Glomerular visceral epithelial cell (primary cell): ENCODE measurements around the gene CENPI.
"Not testable (repeated sequence)": the region's sequence is repeated elsewhere in the genome, so short reads cannot be mapped to it uniquely, and the experiment has no call there.

Experiments used
- DNase-seq: peaks from one replicate; pipeline ENCODE4 v3.0.0-alpha.2; 2016; ENCODE audit errors: extremely low spot score

CENPI gene, protein sequence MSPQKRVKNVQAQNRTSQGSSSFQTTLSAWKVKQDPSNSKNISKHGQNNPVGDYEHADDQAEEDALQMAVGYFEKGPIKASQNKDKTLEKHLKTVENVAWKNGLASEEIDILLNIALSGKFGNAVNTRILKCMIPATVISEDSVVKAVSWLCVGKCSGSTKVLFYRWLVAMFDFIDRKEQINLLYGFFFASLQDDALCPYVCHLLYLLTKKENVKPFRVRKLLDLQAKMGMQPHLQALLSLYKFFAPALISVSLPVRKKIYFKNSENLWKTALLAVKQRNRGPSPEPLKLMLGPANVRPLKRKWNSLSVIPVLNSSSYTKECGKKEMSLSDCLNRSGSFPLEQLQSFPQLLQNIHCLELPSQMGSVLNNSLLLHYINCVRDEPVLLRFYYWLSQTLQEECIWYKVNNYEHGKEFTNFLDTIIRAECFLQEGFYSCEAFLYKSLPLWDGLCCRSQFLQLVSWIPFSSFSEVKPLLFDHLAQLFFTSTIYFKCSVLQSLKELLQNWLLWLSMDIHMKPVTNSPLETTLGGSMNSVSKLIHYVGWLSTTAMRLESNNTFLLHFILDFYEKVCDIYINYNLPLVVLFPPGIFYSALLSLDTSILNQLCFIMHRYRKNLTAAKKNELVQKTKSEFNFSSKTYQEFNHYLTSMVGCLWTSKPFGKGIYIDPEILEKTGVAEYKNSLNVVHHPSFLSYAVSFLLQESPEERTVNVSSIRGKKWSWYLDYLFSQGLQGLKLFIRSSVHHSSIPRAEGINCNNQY

DNA sequence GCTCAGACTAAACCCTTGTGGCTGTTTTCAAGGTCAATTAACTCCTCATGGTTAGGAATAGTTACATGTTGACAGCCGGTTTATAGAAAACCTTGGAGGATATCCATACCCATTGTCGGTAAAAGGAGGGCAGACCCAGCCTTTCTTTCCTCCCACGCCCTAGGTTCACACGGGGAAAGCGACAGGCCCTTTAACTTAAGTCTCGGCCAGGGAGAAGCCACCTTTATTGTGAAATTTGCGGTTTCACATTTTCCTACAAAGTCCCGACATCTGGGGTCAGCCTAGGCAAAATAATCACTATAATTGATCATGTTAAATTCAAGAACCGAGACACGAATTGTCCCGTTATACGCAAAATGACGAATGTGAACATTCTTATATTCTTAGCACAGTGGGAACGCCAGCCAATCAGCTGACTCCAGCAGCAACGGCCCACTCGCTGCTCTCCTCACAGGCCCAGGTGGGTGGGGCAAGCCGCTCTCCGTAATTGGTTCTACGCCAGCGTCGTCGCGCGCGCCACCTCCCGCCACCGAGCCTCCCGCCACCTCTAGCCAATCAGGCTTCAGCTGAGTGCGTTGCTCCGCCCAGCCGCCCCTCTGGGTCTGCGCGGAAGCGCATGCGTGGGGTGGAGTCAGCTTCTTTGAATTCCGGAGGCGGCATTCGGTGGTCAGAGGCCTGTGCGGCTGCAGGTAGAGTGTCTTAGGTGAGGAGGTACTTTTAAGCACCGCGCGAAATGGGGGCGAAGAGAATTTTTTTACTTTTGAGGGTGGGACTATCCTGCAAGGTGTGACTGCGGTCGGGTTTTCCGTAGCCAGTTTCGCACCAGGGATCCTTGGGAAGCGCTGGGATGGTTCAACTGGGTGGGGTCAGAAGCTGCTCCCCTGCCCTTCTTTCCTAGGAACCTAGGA, at the start of gene CENPI:
Gene CENPI, plus strand, starts transcription at position 659 of the 908 bp plus-strand sequence. CDS start 2,867 bp downstream, outside the sequence.
- DNase-seq = peak; percentile 93

DNA sequence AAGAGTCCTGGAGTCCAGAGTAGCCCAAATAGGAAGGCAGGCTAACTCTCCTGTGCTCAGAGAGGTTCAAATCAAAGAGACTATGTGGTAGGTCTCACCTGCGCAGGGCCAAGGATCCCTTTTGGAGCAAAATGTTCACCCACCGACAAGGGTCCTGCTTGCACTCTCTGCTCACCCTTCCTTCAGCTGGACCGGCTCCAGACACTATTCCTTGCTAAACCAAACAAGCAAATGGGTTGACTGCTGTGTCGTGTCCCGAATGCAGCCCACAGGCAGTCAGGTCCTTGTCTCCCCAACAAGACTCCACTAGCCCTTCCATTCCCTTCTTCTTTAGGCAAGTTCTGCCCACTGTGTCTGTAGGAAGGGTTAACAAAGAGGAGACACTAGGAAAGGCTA, 46.9 kb upstream of the CENPI start:
- DNase-seq = no peak

DNA sequence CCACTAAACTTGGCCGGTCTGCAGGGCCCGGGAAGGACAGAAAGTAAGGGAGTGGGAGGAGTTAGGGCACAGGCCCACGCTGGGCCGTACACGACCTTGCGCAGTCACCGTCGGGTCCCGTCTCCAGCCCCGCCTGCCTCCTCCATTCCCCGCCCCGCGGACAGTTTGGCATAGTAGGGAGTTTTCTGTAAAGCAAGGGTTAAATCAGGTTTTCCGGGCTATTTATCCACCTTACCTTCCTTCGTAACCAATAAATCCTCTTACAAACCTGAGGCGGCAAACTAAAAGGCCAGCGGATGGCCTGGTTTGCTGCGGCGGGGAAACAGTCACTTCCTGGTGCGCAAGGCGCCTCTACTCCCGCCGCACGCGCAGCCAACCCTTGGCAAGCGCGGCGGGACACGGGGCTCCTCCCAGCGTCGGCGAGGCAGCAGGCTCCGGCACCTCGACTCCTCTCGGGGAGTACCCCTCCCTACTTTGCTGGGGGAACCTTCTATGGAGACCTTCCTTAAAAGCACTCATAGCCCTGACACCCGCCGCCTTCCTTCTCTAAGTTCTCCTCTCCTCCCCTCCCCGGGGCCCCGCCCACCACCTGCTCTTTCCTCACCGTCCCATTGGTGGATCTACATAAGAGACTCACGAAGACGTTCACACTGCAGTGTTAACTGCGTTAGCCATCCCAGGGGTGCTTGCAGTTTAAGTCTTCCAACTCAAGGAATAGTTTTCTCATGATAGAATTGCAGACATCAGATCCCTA, 46.3 kb upstream of the CENPI start, which contains the start of gene TRMT2B:
Gene TRMT2B, minus strand, starts transcription at position 563 of the 754 bp plus-strand sequence. CDS start 9,822 bp downstream, outside the sequence.
- peak; percentile 72 for DNase-seq

DNA sequence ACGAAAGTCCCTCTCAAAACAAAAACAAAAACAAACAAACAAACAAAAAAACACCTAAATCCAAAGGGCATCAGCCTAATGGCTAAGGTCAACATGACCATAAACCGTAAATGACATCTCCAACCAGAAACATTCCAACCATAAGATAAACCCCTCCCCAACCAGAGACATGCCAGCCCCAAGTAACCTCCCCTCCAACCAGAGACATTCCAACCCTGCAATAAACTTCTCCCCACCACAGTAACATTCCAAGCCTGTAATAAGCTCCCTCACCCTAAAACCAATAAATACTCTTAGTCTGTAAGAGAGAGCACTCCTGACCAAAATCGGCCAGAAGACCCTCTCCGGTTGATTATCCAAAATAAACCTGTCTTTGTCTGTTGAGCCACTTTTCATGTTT, 41.5 kb upstream of the CENPI start:
- DNase-seq = not testable (repeated sequence)

DNA sequence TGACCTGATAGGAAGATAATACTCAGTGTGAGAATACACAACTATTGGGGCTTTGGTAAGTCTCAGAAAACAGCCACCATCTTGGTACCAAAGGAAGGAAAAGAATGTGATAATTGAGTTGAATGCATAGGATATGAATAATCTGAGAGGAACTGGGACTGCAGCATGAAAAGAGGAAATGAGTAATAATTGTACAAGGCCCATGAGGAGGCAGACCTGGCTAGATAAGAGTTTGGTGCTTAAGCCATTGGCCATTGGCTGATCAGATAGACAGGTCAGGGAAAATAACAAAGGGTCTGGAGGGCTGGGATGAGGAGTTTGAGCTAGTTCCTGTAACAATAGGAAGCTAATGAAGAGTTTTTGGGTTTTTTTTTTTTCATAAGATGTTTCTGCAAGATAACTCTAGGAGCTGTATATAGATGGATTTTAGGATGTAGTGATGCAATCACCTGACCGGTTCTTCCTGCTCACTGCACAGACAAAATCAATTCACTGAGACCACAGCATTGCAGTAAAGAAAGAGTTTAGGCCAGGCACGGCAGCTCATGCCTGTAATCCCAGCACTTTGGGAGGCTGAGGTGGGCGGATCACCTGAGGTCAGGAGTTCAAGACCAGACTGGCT, 40.8 kb upstream of the CENPI start:
- peak; percentile 1 for DNase-seq

DNA sequence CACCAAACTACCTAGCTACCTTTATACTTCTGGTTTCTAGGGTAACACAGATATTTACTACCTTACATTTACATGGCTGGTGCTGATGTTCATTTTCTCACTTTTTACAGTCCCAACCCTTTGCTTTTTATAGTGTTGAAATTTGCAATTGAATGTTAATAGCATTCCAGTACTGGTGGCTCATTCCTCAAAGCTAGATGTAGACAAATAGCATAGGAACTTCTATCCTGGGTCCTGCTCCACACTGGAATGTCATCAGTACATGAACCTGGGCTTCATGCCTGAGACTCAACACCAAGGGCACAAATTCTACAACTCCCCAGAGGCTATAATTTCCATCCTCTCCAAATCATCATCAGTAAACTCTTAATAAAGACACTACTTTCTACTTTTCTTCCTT, 35.8 kb upstream of the CENPI start:
- DNase-seq = no peak

DNA sequence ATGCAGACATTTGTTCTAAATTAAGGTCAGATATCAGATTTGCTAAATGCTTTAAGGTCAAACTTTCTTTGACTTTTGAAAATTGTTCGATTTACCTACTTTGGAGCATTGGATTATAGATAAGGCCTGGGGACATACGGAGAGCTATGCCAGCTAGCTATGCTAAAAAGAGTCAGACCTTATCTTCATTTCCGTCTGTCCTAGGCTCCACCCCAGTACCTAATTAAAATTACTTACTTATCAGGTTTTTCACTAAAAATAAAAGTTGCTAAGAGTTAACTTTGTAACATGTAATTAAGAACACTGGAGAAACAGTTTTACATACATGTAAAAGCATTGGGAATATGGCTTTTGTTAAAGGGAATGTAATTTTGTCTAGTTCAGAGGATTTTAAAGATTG, 26.4 kb upstream of the CENPI start:
- DNase-seq = no peak

DNA sequence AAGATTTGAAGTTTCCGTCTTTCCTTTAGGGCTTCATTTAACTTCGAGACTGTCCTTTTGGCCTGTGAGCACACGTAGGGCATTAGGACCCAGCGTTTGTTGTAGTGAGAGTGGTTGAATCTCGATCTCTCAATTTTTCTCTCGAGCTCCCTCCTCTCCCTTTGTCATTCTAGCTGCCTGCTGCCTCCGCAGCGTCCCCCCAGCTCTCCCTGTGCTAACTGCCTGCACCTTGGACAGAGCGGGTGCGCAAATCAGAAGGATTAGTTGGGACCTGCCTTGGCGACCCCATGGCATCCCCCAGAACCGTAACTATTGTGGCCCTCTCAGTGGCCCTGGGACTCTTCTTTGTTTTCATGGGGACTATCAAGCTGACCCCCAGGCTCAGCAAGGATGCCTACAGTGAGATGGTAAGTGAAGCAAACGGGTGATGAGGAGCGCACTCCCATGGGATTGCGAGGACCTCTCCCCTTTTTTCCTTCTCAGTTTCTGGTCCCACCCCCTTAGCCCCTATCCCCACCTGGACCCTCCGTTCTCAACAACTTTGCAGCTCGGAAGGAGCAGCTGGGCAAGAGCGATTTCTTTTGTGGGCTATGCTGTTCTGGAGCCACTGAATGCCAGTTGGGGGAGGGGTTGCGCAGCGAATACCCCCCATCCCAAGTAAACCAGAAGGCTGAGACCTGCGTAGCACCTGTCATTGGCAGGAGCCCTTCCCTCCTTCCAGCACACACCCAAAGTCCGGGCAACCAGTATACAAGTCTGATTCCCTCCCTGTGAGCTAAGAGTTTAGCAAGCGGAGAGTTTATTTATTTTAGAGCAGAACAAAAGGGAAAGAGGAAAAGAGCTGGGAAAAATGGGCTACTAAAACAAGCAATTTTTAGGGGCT, 19.0 kb upstream of the CENPI start, which contains the start of gene TMEM35A:
Gene TMEM35A, plus strand, starts transcription at position 164 of the 883 bp plus-strand sequence. Its CDS starts 124 bp downstream, at position 288.
- no peak for DNase-seq

DNA sequence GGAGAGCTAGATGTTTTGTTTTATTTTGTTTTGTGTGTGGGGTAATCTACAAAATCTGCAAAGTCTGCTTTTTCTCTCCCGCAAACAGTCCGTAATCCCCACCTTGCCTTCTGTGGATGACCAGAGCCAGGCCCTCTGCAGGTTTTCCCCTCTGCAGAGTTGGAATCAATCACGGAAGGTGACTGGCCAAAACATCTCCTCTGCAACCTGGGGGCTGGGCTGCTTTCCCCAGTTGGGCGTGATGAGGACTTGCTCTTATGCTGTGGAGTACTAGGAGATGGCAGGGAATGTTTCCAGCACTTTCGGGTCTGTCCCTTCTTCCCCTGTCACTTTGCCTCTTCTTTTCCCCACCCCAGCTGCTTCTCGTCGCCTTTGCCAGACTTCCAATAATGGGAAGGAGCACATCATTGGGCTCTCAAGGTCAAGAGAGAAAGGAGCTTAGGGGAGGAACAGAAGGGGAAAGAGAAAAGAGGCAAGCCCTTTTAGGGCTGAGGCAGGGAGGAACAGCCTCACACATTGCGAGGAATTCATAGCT, 18.2 kb upstream of the CENPI start:
- DNase-seq = no peak

DNA sequence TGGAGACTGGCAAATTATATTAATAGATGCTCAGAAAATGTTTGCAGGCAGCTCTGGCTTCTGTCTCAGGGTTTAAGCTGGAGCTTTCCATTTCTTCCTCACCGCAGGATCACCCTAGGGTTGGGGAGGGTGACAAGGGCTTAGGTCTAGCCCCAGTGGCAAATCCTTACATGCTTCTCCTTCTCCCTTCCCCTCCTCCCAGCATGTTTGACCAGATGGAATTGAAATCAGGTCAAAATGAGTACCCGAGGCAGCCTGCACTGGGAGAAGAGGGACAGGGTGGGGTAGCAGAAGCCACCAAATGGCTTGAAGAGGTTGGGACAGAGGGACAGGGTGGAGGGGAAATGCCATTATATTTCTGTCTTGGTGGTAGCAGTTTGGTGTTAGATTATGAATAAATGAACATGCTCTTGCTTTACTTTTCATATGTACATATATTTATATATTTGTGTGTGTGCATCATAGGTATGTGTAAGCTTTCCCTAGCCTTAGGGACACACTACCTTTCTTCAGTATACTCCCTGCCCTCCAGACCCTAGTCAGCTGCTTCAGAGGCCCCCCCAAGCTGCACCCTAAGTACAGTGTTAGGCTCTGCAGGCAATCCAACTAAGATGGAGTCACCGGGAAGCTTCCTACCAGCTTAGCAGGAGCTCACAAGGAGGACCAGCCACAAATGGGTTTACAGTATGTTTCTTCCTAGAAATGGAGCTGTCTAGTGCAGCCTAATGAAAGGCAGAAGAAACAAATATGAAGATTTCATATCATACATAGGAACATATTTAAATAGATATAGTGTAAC, 17.5 kb upstream of the CENPI start:
- no peak for DNase-seq

DNA sequence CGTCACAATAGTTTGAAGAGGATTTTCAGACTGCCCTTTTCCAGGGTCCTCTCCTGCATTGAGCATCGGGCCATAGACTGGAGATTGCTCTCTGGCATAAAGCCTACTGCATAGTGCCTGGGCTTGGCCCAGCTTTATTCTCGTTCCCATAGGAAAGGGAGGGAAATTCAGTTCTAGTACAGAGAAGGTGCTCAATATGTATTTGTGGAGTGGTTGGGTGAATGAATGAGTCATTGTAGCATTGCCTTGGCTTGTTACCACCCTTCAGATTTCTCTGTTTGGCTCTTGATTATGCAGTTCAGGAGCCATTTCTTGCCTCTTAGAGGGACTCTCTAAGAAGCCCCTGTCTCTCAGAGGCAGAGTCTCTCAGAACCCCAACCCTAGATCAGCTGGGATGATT, 16.8 kb upstream of the CENPI start:
- no peak for DNase-seq

DNA sequence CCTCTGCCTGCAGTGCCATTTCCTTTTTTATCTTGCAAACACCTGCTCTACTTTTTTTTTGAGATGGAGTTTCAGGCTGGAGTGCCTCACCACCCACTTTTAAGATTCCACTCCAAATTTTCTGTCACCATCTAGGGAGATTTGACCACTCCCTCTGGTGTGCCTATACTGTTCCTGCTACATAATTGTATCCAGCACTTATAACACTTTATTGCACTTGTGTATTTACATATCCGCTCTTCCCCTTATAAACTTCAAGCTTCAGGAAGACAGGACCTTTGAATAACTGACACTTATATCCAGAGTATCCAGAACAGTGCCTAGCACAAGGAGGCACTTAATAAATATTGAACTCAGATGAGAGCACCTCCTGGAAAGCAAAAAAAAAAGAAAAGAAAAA, 6.2 kb upstream of the CENPI start:
- no peak for DNase-seq

DNA sequence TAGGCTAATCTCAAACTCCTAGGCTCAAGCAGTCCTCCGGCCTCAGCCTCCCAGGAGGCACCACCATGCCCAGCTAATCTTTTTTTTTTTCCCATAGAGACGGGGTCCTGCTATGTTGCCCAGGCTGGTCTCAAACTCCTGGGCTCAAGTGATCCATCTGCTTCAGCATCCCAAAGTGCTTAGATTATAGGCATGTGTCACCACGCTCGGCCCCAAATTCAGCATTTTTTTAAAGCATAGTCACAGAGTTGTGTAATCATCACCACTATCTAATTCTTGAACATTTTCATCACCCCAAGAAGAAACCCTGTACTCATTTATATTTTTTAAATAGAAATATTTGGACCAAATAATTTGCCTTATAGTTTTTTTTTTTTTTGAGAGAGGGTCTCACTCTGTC, 10.3 kb downstream of the CENPI start:
- no peak for DNase-seq

DNA sequence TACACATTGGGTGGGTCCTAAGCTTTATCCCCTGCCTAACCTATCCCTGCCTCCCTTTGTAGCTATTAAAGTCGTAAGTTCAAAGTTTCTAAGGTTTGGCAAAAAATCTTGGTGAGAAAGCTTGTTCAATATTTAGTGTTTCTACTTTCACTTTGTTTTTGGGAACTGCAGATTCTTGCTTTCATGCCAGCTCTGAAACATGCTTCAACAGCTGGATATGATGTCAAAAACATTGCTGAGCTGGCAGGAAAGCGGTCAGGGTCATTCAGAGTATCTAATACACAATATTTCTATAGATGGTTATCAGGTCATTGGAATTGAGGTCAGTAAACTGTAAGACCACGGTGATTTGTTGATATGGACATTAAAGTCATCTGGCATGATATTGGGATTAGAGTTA, 19.7 kb downstream of the CENPI start:
- DNase-seq = no peak

DNA sequence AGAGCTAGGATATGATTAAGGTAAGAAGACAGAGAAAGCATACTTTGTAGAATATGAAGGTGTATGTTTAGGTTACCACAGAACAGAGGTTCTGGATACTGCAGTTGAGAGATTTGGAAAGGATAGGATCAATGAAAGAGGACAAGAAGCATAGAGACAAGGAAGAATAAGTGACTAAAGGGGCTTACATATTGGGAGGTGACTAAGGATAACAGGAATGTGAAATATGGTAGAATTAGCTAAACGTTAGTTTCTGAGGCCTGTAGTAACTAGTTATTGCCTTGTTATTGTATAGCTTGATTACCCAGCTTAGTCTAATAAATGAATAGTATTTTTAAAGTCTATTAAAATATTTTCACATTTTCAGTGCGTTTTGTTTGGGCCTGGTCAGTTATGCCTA, 38.2 kb downstream of the CENPI start:
- DNase-seq = no peak
